Activated naive CD8-positive, alpha-beta T cell treated with anti-CD3 and anti-CD28 coated beads, Interleukin-2, amount 10 ng/mL, durations not matched to agents 7 days and 5 days (primary cell): ENCODE results near the gene SCN1B. TPM values are rescaled to one million over a fixed set of nuclear protein-coding genes. Genes with fewer than 3 reads are reported as not detected.

Experiments
- ATAC-seq: fragments of 150-1000 bp; cut with Tn5 transposase; one replicate; pipeline ENCODE4 v1.10.0; 2021; ENCODE audit warnings: low read depth, moderate library complexity
- POLR2A ChIA-PET: fragments of 350-600 bp; sonication (Branson Sonifier 250); formaldehyde crosslinking; loops from one replicate; lab custom pipeline; 2021; ENCODE audit warnings: antibody characterized with exemption; lab: Charles Lee
- DNase-seq: peaks from one replicate; pipeline ENCODE4 v3.0.0; 2021
- H3K27ac Mint-ChIP-seq: one replicate; pipeline ENCODE4 v1.8.0; 2022; ENCODE audit warnings: mild to moderate bottlenecking, mixed read lengths
- H3K27me3 Mint-ChIP-seq: one replicate; pipeline ENCODE4 v1.8.0; 2022; ENCODE audit warnings: mild to moderate bottlenecking, moderate library complexity, mixed read lengths
- H3K36me3 Mint-ChIP-seq: one replicate; pipeline ENCODE4 v1.8.0; 2021; ENCODE audit warnings: mild to moderate bottlenecking, mixed read lengths
- H3K4me1 Mint-ChIP-seq: one replicate; pipeline ENCODE4 v1.8.0; 2021; ENCODE audit warnings: mixed read lengths
- H3K4me3 Mint-ChIP-seq: one replicate; pipeline ENCODE4 v1.8.0; 2022; ENCODE audit warnings: mild to moderate bottlenecking, moderate library complexity, mixed read lengths
- H3K9me3 Mint-ChIP-seq: one replicate; pipeline ENCODE4 v1.8.0; 2021; ENCODE audit warnings: mixed read lengths
- total RNA-seq, 2 experiments: library from RNA; stranded (reverse); gene quantifications; one replicate each; pipeline ENCODE4 v1.2.3, GENCODE V29; 2021

SCN1B gene
- total RNA-seq, 2 experiments from 2014 or later: 0.85 to 1.2 TPM

GRCh38 chr19:35073941-35074340 lies 43.7 kb downstream of the SCN1B start:
- Mint-ChIP-seq H3K4me1 (peaks cover 2% of the 10 kb centered on the region), H3K9me3 (peaks cover 2% of the 10 kb centered on the region), H3K27me3 (peaks cover 9% of the 10 kb centered on the region), H3K36me3 (no peaks in the 10 kb centered on the region), H3K27ac (no peak overlapping the region), H3K4me3 (no peak overlapping the region)
- POLR2A ChIA-PET: no interaction called here
- no peak for DNase-seq
- ATAC-seq: no peak

DNA sequence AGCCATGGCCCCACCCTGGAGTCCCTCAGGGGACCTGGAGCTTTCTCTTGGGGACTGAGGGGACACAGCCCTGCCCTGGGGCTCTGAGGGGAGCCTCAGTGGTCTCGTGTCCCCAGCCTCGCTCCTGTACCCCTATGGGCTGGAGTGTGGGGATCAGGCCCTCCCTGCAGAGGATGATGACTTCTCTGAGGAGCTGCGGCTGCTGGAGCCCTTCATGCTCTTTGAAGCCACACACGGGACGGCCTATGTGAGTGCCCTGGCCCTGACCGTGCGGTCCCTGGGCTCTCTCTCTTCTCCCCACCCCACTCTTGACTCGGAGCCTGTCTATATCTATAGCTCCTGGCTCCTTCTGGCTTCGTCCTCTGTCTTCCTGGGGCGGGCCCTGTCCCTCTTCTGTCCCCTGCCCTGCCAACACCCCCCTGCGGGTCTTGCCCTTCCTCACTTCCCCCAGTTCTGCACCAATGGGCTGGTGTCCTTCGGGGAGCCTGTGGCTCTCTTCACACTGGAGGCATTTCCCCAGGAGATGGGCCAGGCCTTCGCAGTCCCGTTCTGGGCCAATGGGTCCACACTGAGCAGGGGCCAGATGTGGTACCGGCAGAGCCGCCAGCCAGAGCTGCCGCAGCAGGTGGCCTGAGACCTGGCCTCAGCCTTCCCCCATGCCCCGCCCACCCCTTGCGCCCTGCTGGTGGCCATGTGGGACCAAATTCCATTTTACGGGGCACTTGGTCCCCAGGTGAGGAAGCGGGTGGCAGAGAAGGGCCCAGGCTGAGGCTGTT lies 44.3 kb downstream of the SCN1B start:
- peaks cover 9% of the 10 kb centered on the region for H3K27me3 Mint-ChIP-seq
- H3K4me3 Mint-ChIP-seq: no peak overlapping the region
- H3K36me3 Mint-ChIP-seq: no peaks in the 10 kb centered on the region
- peaks cover 2% of the 10 kb centered on the region for H3K9me3 Mint-ChIP-seq
- POLR2A ChIA-PET: no interaction called here
- ATAC-seq: no peak
- H3K27ac Mint-ChIP-seq: no peak overlapping the region
- peaks cover 2% of the 10 kb centered on the region for H3K4me1 Mint-ChIP-seq
- DNase-seq: no peak

DNA sequence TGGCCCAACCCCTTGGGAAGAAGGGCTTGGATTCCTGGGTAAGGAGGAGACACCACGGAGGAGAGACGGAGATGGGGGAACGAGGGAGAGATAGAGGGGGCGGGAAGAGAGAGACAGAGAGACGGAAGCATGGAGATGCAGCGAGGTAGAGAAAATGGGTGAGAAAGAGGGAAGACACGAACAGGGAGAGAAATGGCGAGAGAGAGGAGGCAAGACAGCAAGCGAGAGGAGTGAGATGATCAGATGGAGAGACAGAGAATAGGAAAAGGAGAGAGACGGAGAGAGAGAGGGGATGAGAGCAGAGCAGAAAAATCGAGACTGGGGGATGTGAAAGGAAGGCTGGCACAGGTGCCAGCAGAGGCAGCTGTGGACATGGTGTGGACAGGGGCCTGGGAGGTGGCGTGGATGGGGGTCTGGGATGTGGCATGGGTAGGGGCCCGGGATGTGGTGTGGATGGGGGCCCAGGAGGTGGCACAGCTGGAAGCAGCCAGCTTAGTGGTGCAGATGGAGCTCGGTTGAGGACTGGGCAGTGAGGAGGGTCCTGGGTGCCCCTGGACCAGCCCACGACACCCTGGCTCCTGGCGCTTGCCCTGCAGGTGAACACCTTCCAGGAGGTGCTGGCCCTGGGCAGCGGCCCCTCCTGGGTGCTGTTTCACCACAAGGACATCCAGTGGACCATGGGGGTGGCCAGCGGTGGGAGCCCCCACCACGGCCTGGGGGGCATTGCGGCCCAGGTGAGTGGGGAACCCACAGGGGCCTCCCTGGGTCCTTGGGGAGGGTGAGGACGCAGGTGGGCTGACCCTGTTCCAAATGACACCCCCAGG lies 45.1 kb downstream of the SCN1B start:
- H3K36me3 Mint-ChIP-seq: no peaks in the 10 kb centered on the region
- peaks cover 2% of the 10 kb centered on the region for H3K9me3 Mint-ChIP-seq
- H3K4me3 Mint-ChIP-seq: no peak overlapping the region
- no peak overlapping the region for H3K27ac Mint-ChIP-seq
- DNase-seq: no peak
- POLR2A ChIA-PET: interaction anchor here (0.7 kb wide), 1 partner anchor 183 kb away, joined by 3 read pairs; no protein-coding TSS in a partner anchor
- H3K27me3 Mint-ChIP-seq: peaks cover 9% of the 10 kb centered on the region
- no peak for ATAC-seq
- H3K4me1 Mint-ChIP-seq: peaks cover 2% of the 10 kb centered on the region

DNA sequence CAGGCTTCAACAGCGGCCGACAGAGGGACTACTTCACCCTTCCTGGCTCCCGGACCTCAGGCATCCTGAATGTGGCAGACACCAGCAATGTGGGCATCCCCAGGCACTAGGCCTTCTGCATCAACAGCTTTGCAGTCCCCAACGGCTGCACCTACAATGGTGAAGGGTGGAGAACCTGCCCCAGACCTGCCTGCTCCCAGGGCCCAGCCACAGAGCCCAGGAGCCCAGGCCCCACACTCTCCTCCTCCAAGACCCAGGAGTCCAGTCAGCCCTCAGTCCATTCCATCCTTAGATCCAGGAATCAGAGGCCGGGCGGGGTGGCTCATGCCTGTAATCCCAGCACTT lies 45.7 kb downstream of the SCN1B start:
- ATAC-seq (no peak), DNase-seq (no peak)
- POLR2A ChIA-PET: interaction anchor here (0.7 kb wide), 1 partner anchor 183 kb away, joined by 3 read pairs; no protein-coding TSS in a partner anchor

DNA sequence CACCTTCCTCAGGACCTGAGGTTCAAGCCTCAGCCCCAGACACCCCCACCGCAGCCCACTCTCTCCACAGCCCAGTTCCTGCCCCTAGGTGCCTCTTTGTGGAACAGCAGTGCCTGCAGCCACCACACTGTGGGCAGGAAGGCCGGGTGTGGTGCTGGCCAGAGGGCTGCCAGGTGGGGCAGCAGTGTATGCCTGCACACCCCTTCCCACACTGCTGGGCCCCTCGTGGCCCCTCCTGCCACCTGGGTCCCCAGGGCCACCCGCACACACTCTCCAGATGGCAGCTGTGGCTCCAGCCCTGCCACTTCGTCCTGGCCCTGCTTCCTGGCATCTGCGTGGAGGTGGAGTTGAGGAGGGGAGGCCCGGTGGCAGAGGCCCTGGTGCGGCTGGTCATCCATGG lies 46.4 kb downstream of the SCN1B start:
- H3K4me3 Mint-ChIP-seq: no peak overlapping the region
- H3K27ac Mint-ChIP-seq: no peak overlapping the region
- H3K9me3 Mint-ChIP-seq: no peaks in the 10 kb centered on the region
- no peaks in the 10 kb centered on the region for H3K36me3 Mint-ChIP-seq
- ATAC-seq: no peak
- peaks cover 2% of the 10 kb centered on the region for H3K4me1 Mint-ChIP-seq
- DNase-seq: no peak
- POLR2A ChIA-PET: interaction anchor here (0.7 kb wide), 1 partner anchor 182 kb away, joined by 3 read pairs; no protein-coding TSS in a partner anchor
- H3K27me3 Mint-ChIP-seq: peaks cover 9% of the 10 kb centered on the region

More for the DNA sequence above, 45.7 kb downstream of the SCN1B start:
- H3K27me3 Mint-ChIP-seq: peaks cover 9% of the 10 kb centered on the region
- no peaks in the 10 kb centered on the region for H3K9me3 Mint-ChIP-seq
- H3K36me3 Mint-ChIP-seq: no peaks in the 10 kb centered on the region
- peaks cover 2% of the 10 kb centered on the region for H3K4me1 Mint-ChIP-seq
- no peak overlapping the region for H3K4me3 Mint-ChIP-seq
- H3K27ac Mint-ChIP-seq: no peak overlapping the region

DNA sequence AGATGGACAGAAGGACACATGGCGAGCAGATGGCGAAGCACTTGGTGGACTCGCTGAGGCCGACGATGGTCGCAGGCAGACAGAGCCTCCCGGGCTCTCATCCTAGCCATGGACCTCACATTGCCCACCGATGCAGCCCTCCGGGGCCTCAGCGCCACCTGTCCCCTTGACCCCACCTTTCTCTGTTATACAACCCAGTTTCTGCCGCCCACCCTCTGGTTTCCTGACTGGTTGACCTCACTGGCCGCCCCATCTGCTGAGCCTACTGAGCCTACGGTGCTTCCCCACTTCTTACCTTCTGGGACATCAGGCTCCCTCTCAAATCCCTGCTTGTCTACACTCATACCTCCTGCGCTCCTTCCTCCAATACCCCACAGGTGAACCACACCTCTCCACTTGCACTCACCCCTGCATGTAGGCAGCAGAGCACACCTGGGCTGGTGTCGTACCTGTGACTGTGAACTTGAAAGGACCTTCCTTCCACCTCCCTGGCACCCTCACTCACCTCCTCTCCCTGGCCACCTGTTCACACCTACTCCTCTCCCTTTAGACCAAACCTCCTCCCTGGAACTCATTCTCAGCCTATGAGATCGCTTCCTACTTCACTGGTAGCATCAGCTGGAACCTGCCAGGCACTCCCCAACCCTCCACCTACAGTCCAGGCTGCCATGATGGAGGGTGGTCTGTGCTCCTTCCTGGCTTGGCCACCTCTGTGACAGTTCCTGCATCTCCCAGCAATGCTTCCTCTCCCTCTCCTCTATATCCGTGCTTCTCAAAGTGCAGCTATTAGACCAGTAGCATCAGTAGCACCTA lies 47.3 kb downstream of the SCN1B start:
- peaks cover 9% of the 10 kb centered on the region for H3K27me3 Mint-ChIP-seq
- DNase-seq (no peak), ATAC-seq (no peak)
- no peak overlapping the region for H3K4me3 Mint-ChIP-seq
- H3K4me1 Mint-ChIP-seq: peaks cover 2% of the 10 kb centered on the region
- POLR2A ChIA-PET: no interaction called here
- no peak overlapping the region for H3K27ac Mint-ChIP-seq
- no peaks in the 10 kb centered on the region for H3K9me3 Mint-ChIP-seq
- no peaks in the 10 kb centered on the region for H3K36me3 Mint-ChIP-seq

GRCh38 chr19:35079826-35080225 lies 49.6 kb downstream of the SCN1B start:
- H3K9me3 Mint-ChIP-seq: no peaks in the 10 kb centered on the region
- peaks cover 2% of the 10 kb centered on the region for H3K4me1 Mint-ChIP-seq
- ATAC-seq (no peak), DNase-seq (no peak)
- no peak overlapping the region for H3K27ac Mint-ChIP-seq
- POLR2A ChIA-PET: no interaction called here
- no peaks in the 10 kb centered on the region for H3K36me3 Mint-ChIP-seq
- no peak overlapping the region for H3K4me3 Mint-ChIP-seq
- H3K27me3 Mint-ChIP-seq: peaks cover 9% of the 10 kb centered on the region

DNA sequence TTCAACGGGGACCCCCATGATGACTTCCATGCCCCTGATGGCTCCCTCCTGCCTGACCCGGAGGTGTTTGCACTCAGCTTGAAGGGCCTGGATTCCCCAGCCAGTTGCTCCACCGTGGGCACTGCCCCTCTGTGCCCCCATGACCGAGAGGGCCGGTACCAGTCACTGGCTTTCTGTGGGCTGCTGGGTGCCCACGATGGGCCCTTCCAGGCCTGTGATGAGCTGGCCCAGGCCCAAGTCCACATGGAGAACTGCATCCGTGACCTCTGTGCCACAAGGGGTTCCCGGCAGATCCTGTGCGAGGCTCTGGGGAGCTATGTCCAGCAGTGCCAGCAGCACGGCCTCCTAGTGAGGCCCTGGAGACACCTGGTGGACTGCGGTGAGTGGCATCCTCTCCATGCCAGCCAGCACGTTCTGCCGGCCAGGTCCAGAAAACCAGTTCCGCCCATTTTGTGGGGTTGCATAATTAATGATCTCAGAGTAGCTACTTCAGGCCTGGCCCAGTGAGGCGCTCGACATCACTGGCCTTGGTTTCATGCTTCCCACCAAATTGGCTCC lies 50.4 kb downstream of the SCN1B start:
- Mint-ChIP-seq H3K27ac (no peak overlapping the region), H3K9me3 (no peaks in the 10 kb centered on the region), H3K4me3 (no peak overlapping the region), H3K27me3 (peaks cover 9% of the 10 kb centered on the region), H3K36me3 (no peaks in the 10 kb centered on the region), H3K4me1 (peaks cover 2% of the 10 kb centered on the region)
- POLR2A ChIA-PET: no interaction called here
- ATAC-seq: no peak
- no peak for DNase-seq

GRCh38 chr19:35081201-35081600 lies 50.9 kb downstream of the SCN1B start:
- H3K4me1 Mint-ChIP-seq: peaks cover 2% of the 10 kb centered on the region
- H3K9me3 Mint-ChIP-seq: no peaks in the 10 kb centered on the region
- H3K27me3 Mint-ChIP-seq: peaks cover 9% of the 10 kb centered on the region
- H3K27ac Mint-ChIP-seq: no peak overlapping the region
- H3K36me3 Mint-ChIP-seq: no peaks in the 10 kb centered on the region
- no peak overlapping the region for H3K4me3 Mint-ChIP-seq
- ATAC-seq (no peak), DNase-seq (no peak)
- POLR2A ChIA-PET: no interaction called here

DNA sequence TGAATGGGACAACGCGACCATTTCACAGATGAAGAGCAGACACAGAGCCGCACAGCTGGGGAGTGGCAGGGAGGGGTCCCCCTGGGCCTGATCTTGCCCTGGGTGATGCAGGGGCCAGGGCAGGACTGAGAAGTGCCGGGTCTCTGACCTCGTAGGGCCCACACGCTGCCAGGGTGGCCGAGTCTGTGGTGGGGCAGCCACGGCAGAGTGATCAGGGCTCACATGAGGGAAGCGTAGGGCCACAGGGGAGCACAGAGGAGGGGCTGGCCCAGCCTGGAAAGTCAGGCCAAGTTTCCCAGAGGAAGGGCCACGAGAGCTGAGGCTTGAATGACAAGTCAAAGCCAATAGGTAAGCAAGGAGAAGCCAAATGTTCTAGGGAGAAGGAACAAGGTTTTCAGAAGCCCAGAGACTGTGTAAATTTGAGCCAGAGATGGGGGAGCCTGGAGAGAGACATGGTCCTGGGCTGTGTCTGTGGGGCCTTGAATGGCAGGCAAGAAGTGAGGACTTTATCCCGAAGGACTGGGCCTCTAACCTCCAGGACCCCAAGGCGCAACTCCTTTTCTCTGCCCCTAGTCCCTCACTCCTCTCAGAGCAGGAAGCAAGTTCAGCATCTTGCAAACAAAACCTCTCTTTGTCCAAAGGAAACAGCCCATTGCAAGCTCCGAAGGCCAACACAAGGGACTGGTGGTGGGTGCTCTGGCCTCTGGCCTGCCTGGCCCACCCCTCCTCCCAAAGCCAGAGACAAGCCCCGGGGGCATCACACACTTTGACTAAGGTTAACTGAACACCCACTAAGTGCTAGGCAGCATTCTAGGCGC lies 53.6 kb downstream of the SCN1B start:
- Mint-ChIP-seq H3K27me3 (no peaks in the 10 kb centered on the region), H3K36me3 (no peaks in the 10 kb centered on the region), H3K4me1 (no peaks in the 10 kb centered on the region), H3K9me3 (no peaks in the 10 kb centered on the region), H3K4me3 (no peak overlapping the region), H3K27ac (no peak overlapping the region)
- no peak for ATAC-seq
- DNase-seq: no peak
- POLR2A ChIA-PET: no interaction called here

GRCh38 chr19:35084509-35084762 lies 54.2 kb downstream of the SCN1B start:
- ATAC-seq (no peak), DNase-seq (no peak)
- Mint-ChIP-seq H3K27me3 (peaks cover 2% of the 10 kb centered on the region), H3K27ac (no peak overlapping the region), H3K4me1 (no peaks in the 10 kb centered on the region), H3K4me3 (no peak overlapping the region), H3K9me3 (no peaks in the 10 kb centered on the region), H3K36me3 (no peaks in the 10 kb centered on the region)
- POLR2A ChIA-PET: no interaction called here

- Mint-ChIP-seq H3K27ac (no peak overlapping the region), H3K27me3 (peaks cover 10% of the 10 kb centered on the region), H3K36me3 (no peaks in the 10 kb centered on the region), H3K4me1 (no peaks in the 10 kb centered on the region), H3K4me3 (no peak overlapping the region), H3K9me3 (no peaks in the 10 kb centered on the region)
- no peak for ATAC-seq
- POLR2A ChIA-PET: no interaction called here
- DNase-seq: no peak
Measured at GRCh38 chr19:35085947-35086346, 55.7 kb downstream of the SCN1B start.
